Measurements from ENCODE around the gene WDR73. TPM values are rescaled to one million over a fixed set of nuclear protein-coding genes. Genes with fewer than 3 reads are reported as not detected.
"Not testable (repeated sequence)": the region's sequence is repeated elsewhere in the genome, so short reads cannot be mapped to it uniquely, and the experiment has no call there.

Gene WDR73
- total RNA-seq, 2 experiments from 2014 or later = 21.6 to 25.2 TPM

- CTCF ChIA-PET = interaction anchor here (0.6 kb wide), 1 partner anchor 195 kb away, joined by 3 read pairs; no protein-coding TSS in a partner anchor
- POLR2A ChIA-PET = no interaction called here
Measured at GRCh38 chr15:84659904-84660781, 6.1 kb upstream of the WDR73 start.

- POLR2A ChIA-PET = interaction anchor here (0.5 to 1.7 kb wide), 7 partner anchors 10 to 277 kb away, joined by 3 to 10 read pairs (median 4); partner anchors contain the start of gene SEC11A
- CTCF ChIA-PET = interaction anchor here (0.7 to 3.6 kb wide), 9 partner anchors 10 to 90 kb away, joined by 3 to 9 read pairs (median 3); no protein-coding TSS in a partner anchor
Measured at GRCh38 chr15:84658788-84659411, 4.8 kb upstream of the WDR73 start.

- ChIA-PET CTCF (interaction anchor here (0.7 to 3.6 kb wide), 9 partner anchors 11 to 91 kb away, joined by 3 to 9 read pairs (median 3); no protein-coding TSS in a partner anchor), POLR2A (interaction anchor here (0.5 to 1.7 kb wide), 8 partner anchors 10 to 278 kb away, joined by 3 to 10 read pairs (median 4); partner anchors contain the start of gene SEC11A)
Measured at GRCh38 chr15:84658080-84658787, 4.2 kb upstream of the WDR73 start, which contains the start of gene NMB. TSS of gene NMB (minus strand) at chr15:84658199. CDS start at chr15:84658152, 47 bp downstream.

- ChIA-PET POLR2A (interaction anchor here (1.7 kb wide), 1 partner anchor 90 kb away, joined by 6 read pairs; no protein-coding TSS in a partner anchor), CTCF (interaction anchor here (1.1 to 3.6 kb wide), 2 partner anchors 25 to 53 kb away, joined by 3 to 9 read pairs; no protein-coding TSS in a partner anchor)
Measured at GRCh38 chr15:84657748-84658079, 3.6 kb upstream of the WDR73 start.

GRCh38 chr15:84656972-84657371, 2.9 kb upstream of the WDR73 start:
- POLR2A ChIA-PET = interaction anchor here (0.6 kb wide), 1 partner anchor 12 kb away, joined by 4 read pairs; no protein-coding TSS in a partner anchor
- CTCF ChIA-PET = interaction anchor here (0.8 to 3.6 kb wide), 5 partner anchors 9 to 273 kb away, joined by 3 to 9 read pairs (median 3); no protein-coding TSS in a partner anchor

- POLR2A ChIA-PET = interaction anchor here (0.6 to 1.8 kb wide), 5 partner anchors 21 to 84 kb away, joined by 3 to 4 read pairs (median 4); no protein-coding TSS in a partner anchor
- CTCF ChIA-PET = interaction anchor here (0.6 to 2.1 kb wide), 9 partner anchors 11 to 223 kb away, joined by 3 to 12 read pairs (median 5); no protein-coding TSS in a partner anchor
Measured at GRCh38 chr15:84654689-84655453, 788 bp upstream of the WDR73 start.

GRCh38 chr15:84653584-84653909, 536 bp downstream of the WDR73 start:
- ChIA-PET POLR2A (interaction anchor here (0.6 to 1.4 kb wide), 7 partner anchors 18 to 83 kb away, joined by 3 to 5 read pairs (median 4); partner anchors contain the start of gene SEC11A), CTCF (interaction anchor here (0.8 to 2.1 kb wide), 11 partner anchors 11 to 274 kb away, joined by 3 to 12 read pairs (median 4); no protein-coding TSS in a partner anchor)

GRCh38 chr15:84649706-84650105, 4.4 kb downstream of the WDR73 start:
- CTCF ChIA-PET = no interaction called here
- POLR2A ChIA-PET = interaction anchor here (0.6 to 0.7 kb wide), 2 partner anchors 10 to 275 kb away, joined by 4 to 11 read pairs; no protein-coding TSS in a partner anchor

GRCh38 chr15:84648539-84648938, 5.5 kb downstream of the WDR73 start:
- ChIA-PET POLR2A (no interaction called here), CTCF (no interaction called here)

- ChIA-PET CTCF (interaction anchor here (1.1 to 1.6 kb wide), 3 partner anchors 10 to 49 kb away, joined by 3 to 4 read pairs (median 4); no protein-coding TSS in a partner anchor), POLR2A (interaction anchor here (0.6 kb wide), 1 partner anchor 28 kb away, joined by 3 read pairs; no protein-coding TSS in a partner anchor)
Measured at GRCh38 chr15:84647726-84648125, 6.4 kb downstream of the WDR73 start.

- ChIA-PET CTCF (no interaction called here), POLR2A (no interaction called here)
Measured at GRCh38 chr15:84645997-84646396, 8.1 kb downstream of the WDR73 start.

- POLR2A ChIA-PET = interaction anchor here (0.7 kb wide), 1 partner anchor 52 kb away, joined by 3 read pairs; no protein-coding TSS in a partner anchor
- CTCF ChIA-PET = no interaction called here
Measured at GRCh38 chr15:84645496-84645895, 8.6 kb downstream of the WDR73 start.

GRCh38 chr15:84643838-84644237, 10.2 kb downstream of the WDR73 start:
- CTCF ChIA-PET = no interaction called here
- POLR2A ChIA-PET = no interaction called here

GRCh38 chr15:84642640-84643039, 11.4 kb downstream of the WDR73 start:
- CTCF ChIA-PET = interaction anchor here (0.7 to 0.9 kb wide), 2 partner anchors 10 to 11 kb away, joined by 3 to 4 read pairs; partner anchors contain the start of gene WDR73
- POLR2A ChIA-PET = interaction anchor here (0.7 kb wide), 1 partner anchor 636 kb away, joined by 5 read pairs; no protein-coding TSS in a partner anchor

- CTCF ChIA-PET = not testable (repeated sequence)
- POLR2A ChIA-PET = interaction anchor here (0.7 kb wide), 1 partner anchor 636 kb away, joined by 5 read pairs; no protein-coding TSS in a partner anchor
Measured at GRCh38 chr15:84641871-84642270, 12.2 kb downstream of the WDR73 start.

- ChIA-PET CTCF (interaction anchor here (0.7 to 2.7 kb wide), 5 partner anchors 9 to 67 kb away, joined by 3 to 12 read pairs (median 4); partner anchors contain the start of gene WDR73), POLR2A (interaction anchor here (0.6 kb wide), 1 partner anchor 74 kb away, joined by 3 read pairs; no protein-coding TSS in a partner anchor)
Measured at GRCh38 chr15:84638103-84638502, 16.0 kb downstream of the WDR73 start.

GRCh38 chr15:84634228-84634837, 19.8 kb downstream of the WDR73 start:
- POLR2A ChIA-PET = interaction anchor here (0.6 to 1.0 kb wide), 3 partner anchors 20 to 494 kb away, joined by 3 to 4 read pairs (median 4); partner anchors contain the start of gene WDR73
- CTCF ChIA-PET = interaction anchor here (0.6 to 1.6 kb wide), 5 partner anchors 24 to 102 kb away, joined by 3 to 5 read pairs (median 3); partner anchors contain the start of gene ZSCAN2

All from activated CD8-positive, alpha-beta memory T cell treated with anti-CD3 and anti-CD28 coated beads for 36 hours (primary cell).